ENCODE results near the gene ZNF644.

Gene ZNF644

GRCh38 chr1:90882221-90882620 lies 139.6 kb downstream of the ZNF644 start:
- TF ChIP-seq CTCF (IDR thresholded peaks at IDR 0.05; ENCODE audit: low read length, missing control alignments): no peak
- DNase-seq (ENCODE audit: low read depth): no peak
- H3K4me3 ChIP-seq (replicated peaks; ENCODE audit: low read depth, low read length): no peak overlapping the region

- no peak for TF ChIP-seq CTCF (IDR thresholded peaks at IDR 0.05; ENCODE audit: low read length, missing control alignments)
- no peak for DNase-seq (ENCODE audit: low read depth)
- no peak overlapping the region for H3K4me3 ChIP-seq (replicated peaks; ENCODE audit: low read depth, low read length)
These were observed 140.8 kb downstream of the ZNF644 start for GRCh38 chr1:90881034-90881433.

- TF ChIP-seq CTCF (IDR thresholded peaks at IDR 0.05; ENCODE audit: low read length, missing control alignments): no peak
- DNase-seq (ENCODE audit: low read depth): peak; percentile 13
- H3K4me3 ChIP-seq (replicated peaks; ENCODE audit: low read depth, low read length): no peak overlapping the region
These were observed 142.6 kb downstream of the ZNF644 start for GRCh38 chr1:90879281-90879680.

- H3K4me3 ChIP-seq (replicated peaks; ENCODE audit: low read depth, low read length): no peak overlapping the region
- DNase-seq (ENCODE audit: low read depth): no peak
- TF ChIP-seq CTCF (IDR thresholded peaks at IDR 0.05; ENCODE audit: low read length, missing control alignments): no peak
These were observed 145.7 kb downstream of the ZNF644 start for GRCh38 chr1:90876101-90876500.
